CD4-positive, alpha-beta T cell treated with Interleukin-4 for 4 hours (primary cell): Measurements from ENCODE around the gene ROR1.

ENCODE experiments used
- DNase-seq: peaks from one replicate; pipeline ENCODE4 v3.0.0-alpha.2; 2020

The ROR1 gene

GRCh38 chr1:63886340-63886739 is 112.5 kb downstream of the ROR1 start:
- no peak for DNase-seq

- DNase-seq: no peak
Measured at GRCh38 chr1:63887809-63888208, 114.0 kb downstream of the ROR1 start.

- DNase-seq: no peak
Measured at GRCh38 chr1:63888984-63889383, 115.2 kb downstream of the ROR1 start.

- DNase-seq: no peak
Measured at GRCh38 chr1:63890468-63890867, 116.7 kb downstream of the ROR1 start.

GRCh38 chr1:63891060-63891690 is 117.4 kb downstream of the ROR1 start:
- DNase-seq: no peak

- no peak for DNase-seq
Measured at GRCh38 chr1:63892632-63893395, 119.0 kb downstream of the ROR1 start.

GRCh38 chr1:63893976-63894375 is 120.2 kb downstream of the ROR1 start:
- DNase-seq: no peak

GRCh38 chr1:63894627-63895265 is 120.9 kb downstream of the ROR1 start:
- no peak for DNase-seq

- DNase-seq: no peak
Measured at GRCh38 chr1:63896755-63897154, 122.9 kb downstream of the ROR1 start.

GRCh38 chr1:63898428-63899196 is 124.8 kb downstream of the ROR1 start:
- no peak for DNase-seq

- no peak for DNase-seq
Measured at GRCh38 chr1:63901094-63901493, 127.3 kb downstream of the ROR1 start.

- no peak for DNase-seq
Measured at GRCh38 chr1:63902844-63903589, 129.2 kb downstream of the ROR1 start.

GRCh38 chr1:63903947-63904610 is 130.3 kb downstream of the ROR1 start:
- DNase-seq: no peak

GRCh38 chr1:63904826-63905225 is 131.0 kb downstream of the ROR1 start:
- no peak for DNase-seq

GRCh38 chr1:63906047-63906704 is 132.4 kb downstream of the ROR1 start:
- no peak for DNase-seq

- no peak for DNase-seq
Measured at GRCh38 chr1:63907051-63907450, 133.2 kb downstream of the ROR1 start.

GRCh38 chr1:63908016-63908415 is 134.2 kb downstream of the ROR1 start:
- no peak for DNase-seq

- no peak for DNase-seq
Measured at GRCh38 chr1:63909526-63909925, 135.7 kb downstream of the ROR1 start.

- no peak for DNase-seq
Measured at GRCh38 chr1:63911049-63911448, 137.2 kb downstream of the ROR1 start.

GRCh38 chr1:63912643-63913042 is 138.8 kb downstream of the ROR1 start:
- DNase-seq: no peak

- no peak for DNase-seq
Measured at GRCh38 chr1:63913533-63913932, 139.7 kb downstream of the ROR1 start.

GRCh38 chr1:63914241-63914640 is 140.4 kb downstream of the ROR1 start:
- DNase-seq: no peak
